K562 treated with DMSO at 1 percent for 24 hours (cell line): ENCODE results near the gene MSRB1. TPM values are rescaled to one million over a fixed set of nuclear protein-coding genes. Genes with fewer than 3 reads are reported as not detected.

Experiments used
- total RNA-seq: library from RNA; unstranded; fragments of 300-600 nt; gene quantifications from 2 replicates; pipeline ENCODE4 v1.2.3, GENCODE V29; 2022; ENCODE audit warnings: low read depth; ENCODE audit not compliant: insufficient read depth

The MSRB1 gene
- total RNA-seq: 194 and 209 TPM in 2 replicates

GRCh38 chr16:1942810-1943726, at the start of gene MSRB1:
Gene MSRB1 (minus strand): TSS chr16:1943199. CDS start chr16:1943156, 43 bp downstream.

GRCh38 chr16:1989209-1990100, 46.5 kb upstream of the MSRB1 start, which contains the start of gene SYNGR3:
Gene SYNGR3 (plus strand): TSS chr16:1989970. CDS start chr16:1990103, 133 bp downstream.

GRCh38 chr16:1983544-1984346, 40.7 kb upstream of the MSRB1 start, which contains the start of gene GFER:
Gene GFER (plus strand): TSS chr16:1984193. CDS start chr16:1984219, 26 bp downstream.

GRCh38 chr16:1981398-1981836, 38.4 kb upstream of the MSRB1 start, which contains the start of gene NOXO1:
Gene NOXO1 (minus strand): TSS chr16:1981469. CDS start chr16:1981179, 290 bp downstream.

GRCh38 chr16:1971796-1972489, 28.9 kb upstream of the MSRB1 start, which contains the start of gene TBL3:
Gene TBL3 (plus strand): TSS chr16:1972053. CDS start chr16:1972165, 112 bp downstream.

GRCh38 chr16:1966460-1966859, 23.5 kb upstream of the MSRB1 start, which contains the start of gene RNF151:
Gene RNF151 (plus strand): TSS chr16:1966856. CDS start chr16:1966882, 26 bp downstream.

GRCh38 chr16:1964506-1965395, 21.8 kb upstream of the MSRB1 start, which contains the start of gene RPS2:
Gene RPS2 (minus strand): TSS chr16:1964826. CDS start chr16:1964625, 201 bp downstream.

GRCh38 chr16:1959269-1960039, 16.5 kb upstream of the MSRB1 start, which contains the start of gene NDUFB10:
Gene NDUFB10 (plus strand): TSS chr16:1959538. CDS start chr16:1959625, 87 bp downstream.

GRCh38 chr16:1918351-1919326, 24.4 kb downstream of the MSRB1 start, which contains the start of gene HS3ST6:
Gene HS3ST6 (minus strand): TSS chr16:1918415. CDS start chr16:1918323, 92 bp downstream.

Other genes with a start within 250 kb of the MSRB1 start
- 30.2 and 39.0 TPM in 2 replicates for gene MAPK8IP3, start 237.0 kb downstream of the MSRB1 start, total RNA-seq
- gene NME3, start 171.7 kb downstream of the MSRB1 start, total RNA-seq: 80.6 and 94.0 TPM in 2 replicates
- gene EME2, start 170.4 kb downstream of the MSRB1 start, total RNA-seq: 9.7 and 11.0 TPM in 2 replicates
- 209 and 232 TPM in 2 replicates for gene MRPS34, start 170.1 kb downstream of the MSRB1 start, total RNA-seq
- gene SPSB3, start 160.6 kb downstream of the MSRB1 start, total RNA-seq: 85.1 and 96.8 TPM in 2 replicates
- gene NUBP2, start 160.2 kb downstream of the MSRB1 start, total RNA-seq: 178 and 198 TPM in 2 replicates
- 0.36 and 0.50 TPM in 2 replicates for gene IGFALS, start 149.5 kb downstream of the MSRB1 start, total RNA-seq
- gene HAGH, start 116.4 kb downstream of the MSRB1 start, total RNA-seq: 95.7 and 105 TPM in 2 replicates
- 30.8 and 34.7 TPM in 2 replicates for gene FAHD1, start 116.0 kb downstream of the MSRB1 start, total RNA-seq
- 40.7 and 42.1 TPM in 2 replicates for gene MEIOB, start 71.0 kb downstream of the MSRB1 start, total RNA-seq
- gene HS3ST6, start 24.8 kb downstream of the MSRB1 start, total RNA-seq: not detected in 2 replicates
- 0.23 and 0.29 TPM in 2 replicates for gene RPL3L, start 11.5 kb upstream of the MSRB1 start, total RNA-seq
- 256 and 274 TPM in 2 replicates for gene NDUFB10, start 16.3 kb upstream of the MSRB1 start, total RNA-seq
- gene RPS2, start 21.6 kb upstream of the MSRB1 start, total RNA-seq: 6,981 and 7,733 TPM in 2 replicates
- gene RNF151, start 23.7 kb upstream of the MSRB1 start, total RNA-seq: not detected in 2 replicates
- 59.5 and 67.9 TPM in 2 replicates for gene TBL3, start 28.9 kb upstream of the MSRB1 start, total RNA-seq
- gene NOXO1, start 38.3 kb upstream of the MSRB1 start, total RNA-seq: not detected in 2 replicates
- 56.1 and 57.0 TPM in 2 replicates for gene GFER, start 41.0 kb upstream of the MSRB1 start, total RNA-seq
- 42.4 and 48.1 TPM in 2 replicates for gene SYNGR3, start 46.8 kb upstream of the MSRB1 start, total RNA-seq
- gene ZNF598, start 66.6 kb upstream of the MSRB1 start, total RNA-seq: 111 and 123 TPM in 2 replicates
- 3.2 and 4.2 TPM in 2 replicates for gene NPW, start 76.6 kb upstream of the MSRB1 start, total RNA-seq
- 28.4 and 30.8 TPM in 2 replicates for gene NHERF2, start 83.7 kb upstream of the MSRB1 start, total RNA-seq
- gene NTHL1, start 104.6 kb upstream of the MSRB1 start, total RNA-seq: 31.0 and 36.5 TPM in 2 replicates
- 69.9 and 72.9 TPM in 2 replicates for gene TSC2, start 104.8 kb upstream of the MSRB1 start, total RNA-seq
- 95.2 and 111 TPM in 2 replicates for gene PKD1, start 192.7 kb upstream of the MSRB1 start, total RNA-seq
- 4.4 and 5.8 TPM in 2 replicates for gene RAB26, start 205.4 kb upstream of the MSRB1 start, total RNA-seq
- gene TRAF7, start 212.6 kb upstream of the MSRB1 start, total RNA-seq: 114 and 120 TPM in 2 replicates